ENCODE results near the gene JCAD. TPM values are rescaled to one million over a fixed set of nuclear protein-coding genes. Genes with fewer than 3 reads are reported as not detected.

JCAD gene
- total RNA-seq, 1 donor from 2014 or later, result 19.4 TPM

GRCh38 chr10:30068492-30069223 lies 9.3 kb upstream of the JCAD start:
- Mint-ChIP-seq H3K27ac (ENCODE audit: unreplicated experiment) (no peak overlapping the region), H3K36me3 (ENCODE audit: low read depth) (no peaks in the 10 kb centered on the region), H3K27me3 (ENCODE audit: low read depth) (no peaks in the 10 kb centered on the region), H3K4me3 (ENCODE audit: unreplicated experiment) (no peak overlapping the region), H3K4me1 (ENCODE audit: low read depth) (peaks cover under 1% of the 10 kb centered on the region), H3K9me3 (ENCODE audit: low read depth) (no peaks in the 10 kb centered on the region)
- DNase-seq (ENCODE audit: low spot score), result no peak
- no peak for TF ChIP-seq CTCF (IDR thresholded peaks at IDR 0.05)

- Mint-ChIP-seq H3K27me3 (ENCODE audit: low read depth) (no peaks in the 10 kb centered on the region), H3K4me1 (ENCODE audit: low read depth) (peaks cover 39% of the 10 kb centered on the region), H3K4me3 (ENCODE audit: unreplicated experiment) (no peak overlapping the region), H3K27ac (ENCODE audit: unreplicated experiment) (peak overlapping the region; percentile 81), H3K36me3 (ENCODE audit: low read depth) (no peaks in the 10 kb centered on the region), H3K9me3 (ENCODE audit: low read depth) (no peaks in the 10 kb centered on the region)
- no peak for DNase-seq (ENCODE audit: low spot score)
- TF ChIP-seq CTCF (IDR thresholded peaks at IDR 0.05), result no peak
These were observed 3.7 kb upstream of the JCAD start for GRCh38 chr10:30063099-30063498.

GRCh38 chr10:30062582-30062981 lies 3.2 kb upstream of the JCAD start:
- Mint-ChIP-seq H3K27me3 (ENCODE audit: low read depth) (no peaks in the 10 kb centered on the region), H3K27ac (ENCODE audit: unreplicated experiment) (peak overlapping the region; percentile 75), H3K4me1 (ENCODE audit: low read depth) (peaks cover 44% of the 10 kb centered on the region), H3K9me3 (ENCODE audit: low read depth) (no peaks in the 10 kb centered on the region), H3K36me3 (ENCODE audit: low read depth) (no peaks in the 10 kb centered on the region), H3K4me3 (ENCODE audit: unreplicated experiment) (no peak overlapping the region)
- no peak for DNase-seq (ENCODE audit: low spot score)
- TF ChIP-seq CTCF (IDR thresholded peaks at IDR 0.05), result no peak

GRCh38 chr10:30062090-30062489 lies 2.7 kb upstream of the JCAD start:
- TF ChIP-seq CTCF (IDR thresholded peaks at IDR 0.05), result no peak
- Mint-ChIP-seq H3K36me3 (ENCODE audit: low read depth) (no peaks in the 10 kb centered on the region), H3K9me3 (ENCODE audit: low read depth) (no peaks in the 10 kb centered on the region), H3K27ac (ENCODE audit: unreplicated experiment) (peak overlapping the region; percentile 75), H3K27me3 (ENCODE audit: low read depth) (no peaks in the 10 kb centered on the region), H3K4me1 (ENCODE audit: low read depth) (peaks cover 49% of the 10 kb centered on the region), H3K4me3 (ENCODE audit: unreplicated experiment) (no peak overlapping the region)
- no peak for DNase-seq (ENCODE audit: low spot score)

GRCh38 chr10:30058570-30059132 lies 735 bp downstream of the JCAD start:
- DNase-seq (ENCODE audit: low spot score), result no peak
- Mint-ChIP-seq H3K9me3 (ENCODE audit: low read depth) (no peaks in the 10 kb centered on the region), H3K4me3 (ENCODE audit: unreplicated experiment) (peak overlapping the region; percentile 70), H3K27me3 (ENCODE audit: low read depth) (no peaks in the 10 kb centered on the region), H3K27ac (ENCODE audit: unreplicated experiment) (peak overlapping the region; percentile 60), H3K4me1 (ENCODE audit: low read depth) (peaks cover 72% of the 10 kb centered on the region), H3K36me3 (ENCODE audit: low read depth) (no peaks in the 10 kb centered on the region)
- no peak for TF ChIP-seq CTCF (IDR thresholded peaks at IDR 0.05)

Measured in chondrocyte (in vitro differentiated cells).